SU-DHL-6 (cell line): Measurements from ENCODE around the gene AGXT.

Experiments used
- H2AFZ ChIP-seq: fragments of 200-600 bp; sonication (generic); 2 replicates; pipeline ENCODE4 v1.6.1; 2014; ENCODE audit warnings: low read depth, mild to moderate bottlenecking, moderate library complexity, mixed read lengths, antibody characterized with exemption, low read length; ENCODE audit not compliant: severe bottlenecking
- H3F3A ChIP-seq: fragments of 200-600 bp; shearing (Covaris generic); 2 replicates; pipeline ENCODE4 v1.6.0; 2016; ENCODE audit warnings: antibody characterized with exemption, mild to moderate bottlenecking; ENCODE audit not compliant: insufficient read depth
- H3K27ac ChIP-seq: fragments of 200-600 bp; sonication (generic); 2 replicates; pipeline ENCODE4 v1.5.1; 2016; ENCODE audit warnings: low read depth, mild to moderate bottlenecking, low read length, moderate library complexity, mixed read lengths
- H3K27me3 ChIP-seq: fragments of 200-600 bp; sonication (generic), shearing (Covaris generic); 2 replicates; pipeline ENCODE4 v1.6.0; 2014; ENCODE audit warnings: mild to moderate bottlenecking, low read length
- H3K36me3 ChIP-seq: fragments of 200-600 bp; sonication (generic); 2 replicates; pipeline ENCODE4 v1.6.1; 2014; ENCODE audit warnings: mild to moderate bottlenecking, low read length, mixed read lengths
- H3K4me2 ChIP-seq: fragments of 300-600, 200-600 bp; shearing (Covaris generic), sonication (generic); 2 replicates; pipeline ENCODE4 v1.6.0; 2014; ENCODE audit warnings: low read length, low read depth, mild to moderate bottlenecking; ENCODE audit not compliant: poor library complexity, severe bottlenecking
- H3K4me3 ChIP-seq: fragments of 200-600 bp; sonication (generic); 2 replicates; pipeline ENCODE4 v1.5.1; 2014; ENCODE audit warnings: antibody characterized with exemption, low read length, mild to moderate bottlenecking, mixed read lengths; ENCODE audit not compliant: insufficient read depth, poor library complexity, severe bottlenecking
- H3K79me2 ChIP-seq: fragments of 200-600 bp; sonication (generic); 2 replicates; pipeline ENCODE4 v1.6.1; 2014; ENCODE audit warnings: mild to moderate bottlenecking, low read length, moderate library complexity; ENCODE audit not compliant: insufficient read depth
- H3K9ac ChIP-seq: fragments of 200-600 bp; sonication (generic); 2 replicates; pipeline ENCODE4 v1.7.0; 2014; ENCODE audit warnings: mild to moderate bottlenecking, low read length
- H3K9me2 ChIP-seq: fragments of 200-600 bp; sonication (generic); replicated peaks from 2 replicates; pipeline ENCODE4 v1.6.1; 2014; ENCODE audit warnings: low read length; ENCODE audit not compliant: insufficient read depth
- H3K9me3 ChIP-seq: fragments of 200-600 bp; sonication (generic); 2 replicates; pipeline ENCODE4 v1.6.1; 2014; ENCODE audit warnings: low read length, mixed read lengths; ENCODE audit not compliant: insufficient read depth
- H4K20me1 ChIP-seq: fragments of 200-600 bp; sonication (generic); 2 replicates; pipeline ENCODE4 v1.6.1; 2014; ENCODE audit warnings: low read depth, mild to moderate bottlenecking, antibody characterized with exemption, low read length, moderate library complexity, mixed read lengths
- EZH2phosphoT487 ChIP-seq: fragments of 200-600 bp; sonication (generic), shearing (Covaris generic); conservative IDR thresholded peaks from 2 replicates; pipeline ENCODE4 v1.6.1; 2018; ENCODE audit warnings: mild to moderate bottlenecking, antibody characterized with exemption, low read length, moderate library complexity, mixed read lengths
- TF ChIP-seq, protein P1 (sequence below): fragments of 200-600 bp; sonication (generic); IDR thresholded peaks from one replicate; pipeline ENCODE4 v1.5.1; 2017; ENCODE audit warnings: antibody characterized with exemption, mild to moderate bottlenecking, low read length, moderate library complexity; ENCODE audit not compliant: insufficient read depth, poor library complexity, severe bottlenecking

Gene AGXT

DNA sequence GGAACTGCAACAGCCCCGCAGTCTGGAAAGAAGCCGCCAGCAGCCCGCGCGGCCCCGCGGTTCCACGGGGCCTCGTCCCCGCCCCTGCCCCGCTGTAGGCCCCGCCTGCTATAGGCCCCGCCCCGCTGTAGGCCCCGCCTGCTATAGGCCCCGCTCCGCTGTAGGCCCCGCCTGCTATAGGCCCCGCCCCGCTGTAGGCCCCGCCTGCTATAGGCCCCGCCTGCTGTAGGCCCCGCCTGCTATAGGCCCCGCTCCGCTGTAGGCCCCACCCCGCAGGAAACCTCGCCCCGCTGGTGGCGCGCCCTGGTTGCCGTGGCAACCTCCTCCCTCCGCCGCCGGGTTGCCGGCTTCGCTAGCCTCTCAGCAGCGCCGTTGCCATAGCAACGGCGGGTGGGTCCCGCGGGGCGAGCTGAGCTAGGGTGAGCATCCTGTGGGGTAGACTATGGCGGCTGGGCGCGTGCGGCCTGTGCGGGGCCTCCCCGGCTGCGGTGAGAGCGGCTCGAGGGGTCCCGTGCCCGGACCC lies 36.4 kb upstream of the AGXT start:
- Histone ChIP-seq H3K4me2 (peak overlapping the region; percentile 40), H3K27ac (no peak overlapping the region), H4K20me1 (no peaks in the 10 kb centered on the region), H3F3A (no peaks in the 10 kb centered on the region), H3K27me3 (no peaks in the 10 kb centered on the region), H3K9me2 (no peaks in the 10 kb centered on the region), H3K4me3 (no peak overlapping the region), H3K36me3 (no peaks in the 10 kb centered on the region), H3K9me3 (no peaks in the 10 kb centered on the region), H3K79me2 (no peaks in the 10 kb centered on the region), H2AFZ (peak overlapping the region; percentile 37), H3K9ac (no peak overlapping the region)
- TF ChIP-seq EZH2phosphoT487: no peak
- TF ChIP-seq, protein P1, sequence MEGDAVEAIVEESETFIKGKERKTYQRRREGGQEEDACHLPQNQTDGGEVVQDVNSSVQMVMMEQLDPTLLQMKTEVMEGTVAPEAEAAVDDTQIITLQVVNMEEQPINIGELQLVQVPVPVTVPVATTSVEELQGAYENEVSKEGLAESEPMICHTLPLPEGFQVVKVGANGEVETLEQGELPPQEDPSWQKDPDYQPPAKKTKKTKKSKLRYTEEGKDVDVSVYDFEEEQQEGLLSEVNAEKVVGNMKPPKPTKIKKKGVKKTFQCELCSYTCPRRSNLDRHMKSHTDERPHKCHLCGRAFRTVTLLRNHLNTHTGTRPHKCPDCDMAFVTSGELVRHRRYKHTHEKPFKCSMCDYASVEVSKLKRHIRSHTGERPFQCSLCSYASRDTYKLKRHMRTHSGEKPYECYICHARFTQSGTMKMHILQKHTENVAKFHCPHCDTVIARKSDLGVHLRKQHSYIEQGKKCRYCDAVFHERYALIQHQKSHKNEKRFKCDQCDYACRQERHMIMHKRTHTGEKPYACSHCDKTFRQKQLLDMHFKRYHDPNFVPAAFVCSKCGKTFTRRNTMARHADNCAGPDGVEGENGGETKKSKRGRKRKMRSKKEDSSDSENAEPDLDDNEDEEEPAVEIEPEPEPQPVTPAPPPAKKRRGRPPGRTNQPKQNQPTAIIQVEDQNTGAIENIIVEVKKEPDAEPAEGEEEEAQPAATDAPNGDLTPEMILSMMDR: no peak

DNA sequence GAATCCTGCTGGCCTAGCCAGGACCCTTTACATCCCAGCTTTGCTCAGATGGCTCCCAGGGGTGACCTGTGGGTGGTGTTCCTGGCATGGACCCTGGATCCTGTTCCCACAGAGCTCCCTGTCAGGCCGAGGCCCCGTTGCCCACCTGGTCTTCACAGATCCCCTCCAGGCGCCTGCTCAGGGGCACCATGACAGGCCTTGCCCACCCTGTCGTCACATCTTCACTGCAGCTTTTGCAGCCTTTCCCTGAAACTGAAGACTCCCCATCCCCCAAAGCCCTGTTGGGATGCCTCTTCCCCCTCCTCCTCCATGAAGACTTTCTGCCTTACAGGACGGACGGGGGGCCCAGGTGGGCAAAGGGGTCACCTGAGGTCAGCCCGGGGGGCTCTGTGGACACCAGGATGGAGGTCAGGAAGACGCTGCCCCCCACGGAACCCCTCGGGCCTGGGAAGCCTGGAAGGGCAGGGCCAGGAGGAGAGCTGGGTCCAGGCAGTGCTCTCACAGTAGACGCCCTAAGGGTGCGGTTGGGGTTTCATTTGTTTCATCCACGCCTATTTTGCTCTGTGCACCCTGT lies 35.6 kb upstream of the AGXT start:
- Histone ChIP-seq H3K9me2 (no peaks in the 10 kb centered on the region), H4K20me1 (no peaks in the 10 kb centered on the region), H3K9ac (no peak overlapping the region), H3K27me3 (no peaks in the 10 kb centered on the region), H2AFZ (no peak overlapping the region), H3K4me3 (no peak overlapping the region), H3K79me2 (no peaks in the 10 kb centered on the region), H3K36me3 (no peaks in the 10 kb centered on the region), H3F3A (no peaks in the 10 kb centered on the region), H3K4me2 (no peak overlapping the region), H3K27ac (no peak overlapping the region), H3K9me3 (no peaks in the 10 kb centered on the region)
- no peak for TF ChIP-seq EZH2phosphoT487
- TF ChIP-seq, protein P1: no peak

DNA sequence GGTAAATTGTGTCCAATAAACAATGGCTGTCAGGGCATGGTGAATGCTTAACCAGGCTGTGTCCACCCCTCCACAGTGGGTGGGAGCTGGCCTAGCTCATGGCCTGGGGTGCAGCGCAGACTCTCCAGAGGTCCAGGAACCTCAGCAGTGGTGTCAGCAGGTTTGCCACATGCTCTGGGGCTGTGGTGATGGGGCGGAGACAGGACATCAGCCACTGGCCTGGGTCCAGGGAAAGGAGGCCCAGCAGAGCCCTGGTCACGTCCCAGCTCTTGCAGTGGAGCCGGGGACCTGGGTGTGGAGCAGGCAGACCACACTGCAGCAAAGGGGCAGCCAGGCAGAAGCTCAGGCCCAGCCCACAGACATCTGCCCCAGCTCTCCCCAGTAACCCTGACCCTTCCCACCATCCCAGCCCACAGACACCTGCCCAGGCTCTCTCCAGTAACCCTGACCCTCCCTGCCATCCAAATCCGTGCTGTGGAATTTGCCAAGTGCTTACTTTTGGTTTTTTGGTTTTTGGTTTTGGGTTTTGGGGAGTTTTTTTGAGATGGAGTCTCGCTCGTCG lies 34.8 kb upstream of the AGXT start:
- Histone ChIP-seq H3K36me3 (no peaks in the 10 kb centered on the region), H3K27me3 (no peaks in the 10 kb centered on the region), H3K9ac (no peak overlapping the region), H3K4me3 (no peak overlapping the region), H3K9me3 (no peaks in the 10 kb centered on the region), H4K20me1 (no peaks in the 10 kb centered on the region), H2AFZ (no peak overlapping the region), H3K79me2 (no peaks in the 10 kb centered on the region), H3F3A (no peaks in the 10 kb centered on the region), H3K9me2 (no peaks in the 10 kb centered on the region), H3K4me2 (no peak overlapping the region), H3K27ac (no peak overlapping the region)
- no peak for TF ChIP-seq EZH2phosphoT487
- TF ChIP-seq, protein P1: no peak
